ENCODE data around the gene CIBAR2. TPM values are rescaled to one million over a fixed set of nuclear protein-coding genes. Genes with fewer than 3 reads are reported as not detected.
A peak's percentile ranks its signal among the peaks of the same experiment; 100 is the strongest.
"Not testable (repeated sequence)": the region's sequence is repeated elsewhere in the genome, so short reads cannot be mapped to it uniquely, and the experiment has no call there.

CIBAR2 gene
- polyA plus RNA-seq, 6 donors from 2014 or later, result not detected

DNA sequence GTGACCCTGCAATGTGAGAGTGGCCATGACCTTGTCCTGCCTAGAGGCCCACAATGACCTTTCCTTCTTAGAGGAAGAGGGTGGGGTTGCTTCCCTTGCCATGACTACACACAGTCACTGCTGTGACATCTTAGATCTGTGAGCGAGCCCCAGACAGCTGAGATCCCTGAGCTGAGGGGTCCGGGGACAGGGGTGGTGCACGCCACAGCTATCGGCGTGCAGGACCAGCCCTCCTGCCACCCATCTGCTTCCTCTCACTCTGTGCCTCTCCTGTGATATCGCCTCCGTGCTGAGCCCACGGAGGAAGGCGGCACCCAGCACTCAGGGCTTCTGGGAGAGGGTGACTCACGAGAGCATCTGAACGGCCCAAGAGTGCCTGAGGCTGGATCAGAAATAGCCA, 49.4 kb downstream of the CIBAR2 start:
- ATAC-seq (ENCODE audit: low read depth in 2 of 2) (no peak), DNase-seq (no peak)
- H3K4me3 Mint-ChIP-seq, result no peak overlapping the region
- H3K4me1 Mint-ChIP-seq, result peaks cover 13 to 25% (median 18%) of the 10 kb centered on the region in 3 donors
- no peaks in the 10 kb centered on the region for H3K9me3 Mint-ChIP-seq
- peak overlapping the region in 1 of 6 donors; percentile 72 for H3K27ac Mint-ChIP-seq
- H3K27me3 Mint-ChIP-seq, result peaks cover 10 to 14% (median 11%) of the 10 kb centered on the region in 3 donors
- no peaks in the 10 kb centered on the region for H3K36me3 Mint-ChIP-seq

DNA sequence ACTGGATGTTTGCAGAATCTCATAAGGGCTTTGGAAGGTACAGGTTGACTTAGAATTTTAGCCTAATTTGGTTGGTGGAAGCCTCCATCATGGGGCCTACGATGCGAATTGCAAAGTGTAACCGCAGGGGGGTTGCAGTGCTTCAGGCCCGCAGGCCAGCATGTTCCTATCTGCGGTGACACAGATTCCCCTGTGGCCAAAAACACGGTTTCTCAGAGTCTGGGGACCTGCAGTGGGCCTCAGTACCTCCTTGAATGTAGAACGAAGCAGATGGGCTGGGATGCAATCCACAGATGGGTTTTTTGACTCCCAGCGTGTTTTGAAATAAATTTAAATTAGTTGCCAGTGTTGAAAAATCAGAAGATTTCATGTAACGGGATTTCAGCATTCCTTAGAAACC, 49.9 kb downstream of the CIBAR2 start:
- Mint-ChIP-seq H3K4me3 (peak overlapping the region in 1 of 8 donors; percentile 25), H3K27me3 (peaks cover 10 to 14% (median 11%) of the 10 kb centered on the region in 3 donors), H3K36me3 (no peaks in the 10 kb centered on the region), H3K4me1 (peaks cover 18 to 31% (median 24%) of the 10 kb centered on the region in 3 donors), H3K27ac (no peak overlapping the region), H3K9me3 (no peaks in the 10 kb centered on the region)
- no peak for DNase-seq
- no peak for ATAC-seq (ENCODE audit: low read depth in 2 of 2)

- DNase-seq (no peak), ATAC-seq (ENCODE audit: low read depth in 2 of 2) (peak; percentile 28 to 46)
- no peak overlapping the region for H3K4me3 Mint-ChIP-seq
- H3K9me3 Mint-ChIP-seq, result no peaks in the 10 kb centered on the region
- no peaks in the 10 kb centered on the region for H3K36me3 Mint-ChIP-seq
- H3K27ac Mint-ChIP-seq, result peak overlapping the region in 2 of 6 donors; percentile 37 to 68
- H3K4me1 Mint-ChIP-seq, result peaks cover 25 to 38% (median 29%) of the 10 kb centered on the region in 3 donors
- H3K27me3 Mint-ChIP-seq, result peaks cover 10 to 14% (median 11%) of the 10 kb centered on the region in 3 donors
Observed at GRCh38 chr16:85061566-85061965, 50.7 kb downstream of the CIBAR2 start.

- peaks cover 0 to 14% (median 0%) of the 10 kb centered on the region in 3 donors for H3K27me3 Mint-ChIP-seq
- H3K4me1 Mint-ChIP-seq, result peaks cover 42 to 57% (median 47%) of the 10 kb centered on the region in 3 donors
- no peaks in the 10 kb centered on the region for H3K9me3 Mint-ChIP-seq
- ATAC-seq (ENCODE audit: low read depth in 2 of 2), result no peak
- H3K27ac Mint-ChIP-seq, result no peak overlapping the region
- no peak overlapping the region for H3K4me3 Mint-ChIP-seq
- no peaks in the 10 kb centered on the region for H3K36me3 Mint-ChIP-seq
- DNase-seq, result no peak
Observed at GRCh38 chr16:85058909-85059308, 53.4 kb downstream of the CIBAR2 start.

DNA sequence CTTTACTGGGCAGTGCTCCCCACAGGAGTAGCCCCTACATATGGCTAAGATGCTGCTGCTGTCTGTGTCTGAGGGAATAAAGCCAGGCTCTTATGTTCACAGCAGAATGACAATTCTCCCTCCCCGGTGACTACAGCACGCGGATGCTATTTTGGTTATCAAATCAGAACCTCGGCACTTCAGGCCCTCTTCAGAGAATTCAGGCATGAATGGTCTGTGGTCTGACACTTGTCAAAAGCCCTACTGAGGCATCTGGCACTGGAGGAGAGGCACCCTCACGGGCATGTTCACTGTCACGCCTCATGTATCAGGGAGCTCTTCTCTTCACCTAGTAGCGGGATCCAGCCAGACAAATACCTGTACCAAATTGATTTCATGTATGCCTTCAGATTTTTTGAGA, 54.3 kb downstream of the CIBAR2 start:
- Mint-ChIP-seq H3K4me1 (peaks cover 42 to 57% (median 47%) of the 10 kb centered on the region in 3 donors), H3K36me3 (no peaks in the 10 kb centered on the region), H3K4me3 (peak overlapping the region in 5 of 8 donors; percentile 8 to 74 (median 14)), H3K9me3 (no peaks in the 10 kb centered on the region), H3K27ac (peak overlapping the region in 5 of 6 donors; percentile 44 to 86 (median 80)), H3K27me3 (peaks cover 0 to 14% (median 0%) of the 10 kb centered on the region in 3 donors)
- ATAC-seq (ENCODE audit: low read depth in 2 of 2), result peak; percentile 8 to 18
- no peak for DNase-seq

DNA sequence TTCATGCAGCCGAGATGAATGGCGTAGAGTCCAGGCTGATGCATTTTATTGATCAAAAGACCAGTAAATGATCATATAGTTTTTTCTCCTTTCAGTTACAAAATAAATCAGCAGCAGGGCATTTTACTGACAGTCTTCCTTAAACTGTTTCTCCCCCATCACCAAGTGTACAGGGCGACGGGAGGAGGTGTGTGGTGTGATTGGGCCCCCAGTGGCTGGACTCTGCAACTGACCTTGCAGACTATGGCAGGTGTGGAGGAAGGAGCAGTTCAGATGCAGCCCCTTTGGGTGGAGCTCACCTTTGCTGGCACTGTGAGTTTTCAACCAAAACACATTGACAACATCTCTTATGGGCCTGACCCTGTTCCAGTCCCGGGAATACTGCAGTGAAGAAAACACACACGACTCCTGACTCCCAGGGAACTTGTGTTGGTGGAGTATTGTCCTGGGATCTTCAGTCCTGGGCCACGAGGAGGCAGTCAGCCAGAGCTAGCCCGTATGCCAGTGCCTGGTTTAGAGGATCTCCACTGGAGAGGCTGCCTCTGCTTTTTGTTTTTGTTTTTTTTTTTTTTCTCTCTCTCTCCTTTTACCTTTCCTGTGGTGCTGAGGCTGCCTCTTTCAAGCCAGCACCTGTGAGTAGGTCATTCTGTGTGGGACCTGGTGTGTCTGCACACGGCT, 54.9 kb downstream of the CIBAR2 start:
- peak overlapping the region in 5 of 8 donors; percentile 14 to 75 (median 39) for H3K4me3 Mint-ChIP-seq
- ATAC-seq (ENCODE audit: low read depth in 2 of 2), result no peak
- H3K36me3 Mint-ChIP-seq, result no peaks in the 10 kb centered on the region
- no peaks in the 10 kb centered on the region for H3K9me3 Mint-ChIP-seq
- peaks cover 42 to 52% (median 47%) of the 10 kb centered on the region in 3 donors for H3K4me1 Mint-ChIP-seq
- H3K27ac Mint-ChIP-seq, result peak overlapping the region in 4 of 6 donors; percentile 44 to 86 (median 82)
- peaks cover 0 to 14% (median 0%) of the 10 kb centered on the region in 3 donors for H3K27me3 Mint-ChIP-seq
- no peak for DNase-seq

DNA sequence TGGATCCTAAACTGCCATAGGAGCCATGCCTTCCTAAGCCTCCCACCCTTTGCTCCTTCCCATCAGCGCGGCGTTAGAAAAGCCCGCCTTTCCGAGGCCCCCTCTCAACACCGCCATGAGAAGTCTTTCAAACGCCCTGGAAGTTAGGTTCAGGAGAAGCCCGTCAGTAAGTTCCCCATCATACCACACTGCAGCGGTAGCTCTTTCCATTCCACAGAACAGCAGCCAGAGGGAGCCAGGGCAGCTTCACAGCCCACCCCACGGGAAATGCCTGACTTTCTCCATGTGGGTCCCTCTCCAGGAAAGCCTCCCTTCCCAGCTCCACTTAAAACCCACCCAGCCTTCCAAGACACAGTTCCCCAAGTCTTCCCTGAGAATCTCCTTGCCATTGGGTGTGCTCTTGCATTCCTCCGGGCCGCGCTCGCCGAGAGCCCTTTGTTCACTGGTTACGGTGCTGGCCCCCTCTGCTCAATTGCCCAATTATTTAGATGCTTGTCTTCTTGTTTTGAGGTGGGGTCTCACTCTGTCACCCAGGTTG, 56.0 kb downstream of the CIBAR2 start:
- H3K36me3 Mint-ChIP-seq, result no peaks in the 10 kb centered on the region
- H3K27ac Mint-ChIP-seq, result peak overlapping the region in 5 of 6 donors; percentile 18 to 85 (median 77)
- peaks cover 0 to 5% (median 5%) of the 10 kb centered on the region in 3 donors for H3K27me3 Mint-ChIP-seq
- DNase-seq, result no peak
- H3K9me3 Mint-ChIP-seq, result no peaks in the 10 kb centered on the region
- peaks cover 34 to 42% (median 37%) of the 10 kb centered on the region in 3 donors for H3K4me1 Mint-ChIP-seq
- no peak for ATAC-seq (ENCODE audit: low read depth in 2 of 2)
- peak overlapping the region; percentile 43 to 90 (median 77) for H3K4me3 Mint-ChIP-seq

GRCh38 chr16:85055493-85056210, 56.6 kb downstream of the CIBAR2 start:
- Mint-ChIP-seq H3K9me3 (no peaks in the 10 kb centered on the region), H3K4me1 (peaks cover 32 to 38% (median 34%) of the 10 kb centered on the region in 3 donors), H3K27me3 (peaks cover 0 to 6% (median 5%) of the 10 kb centered on the region in 3 donors), H3K4me3 (peak overlapping the region; percentile 60 to 90 (median 82)), H3K27ac (peak overlapping the region; percentile 18 to 90 (median 76)), H3K36me3 (no peaks in the 10 kb centered on the region)
- DNase-seq (peak; percentile 68), ATAC-seq (ENCODE audit: low read depth in 2 of 2) (peak; percentile 96 to 98)

- Mint-ChIP-seq H3K36me3 (no peaks in the 10 kb centered on the region), H3K9me3 (no peaks in the 10 kb centered on the region), H3K27ac (peak overlapping the region; percentile 18 to 90 (median 76)), H3K4me3 (peak overlapping the region; percentile 60 to 90 (median 82)), H3K4me1 (peaks cover 32 to 38% (median 34%) of the 10 kb centered on the region in 3 donors), H3K27me3 (peaks cover 0 to 7% (median 6%) of the 10 kb centered on the region in 3 donors)
- DNase-seq (no peak), ATAC-seq (ENCODE audit: low read depth in 2 of 2) (no peak)
Observed at GRCh38 chr16:85054948-85055492, 57.3 kb downstream of the CIBAR2 start.

DNA sequence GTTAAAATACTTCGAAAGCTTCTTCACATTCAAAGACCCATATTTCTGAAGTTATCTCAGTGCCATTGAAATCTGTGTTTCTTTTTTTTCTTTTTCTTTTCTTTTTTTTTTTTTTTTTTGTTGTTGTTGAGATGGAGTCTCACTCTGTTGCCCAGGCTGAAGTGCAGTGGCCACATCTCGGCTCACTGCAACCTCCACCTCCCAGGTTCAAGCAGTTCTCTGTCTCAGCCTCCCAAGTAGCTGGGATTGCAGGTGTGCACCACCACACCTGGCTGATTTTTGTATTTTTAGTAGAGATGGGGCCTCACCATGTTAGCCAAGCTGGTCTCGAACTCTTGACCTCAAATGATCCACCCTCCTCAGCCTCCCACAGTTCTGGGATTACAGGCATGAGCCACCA, 58.0 kb downstream of the CIBAR2 start:
- Mint-ChIP-seq H3K27me3 (peaks cover 5 to 13% (median 7%) of the 10 kb centered on the region in 3 donors), H3K4me1 (peaks cover 32 to 41% (median 34%) of the 10 kb centered on the region in 3 donors), H3K4me3 (peak overlapping the region in 1 of 8 donors; percentile 56), H3K27ac (peak overlapping the region in 1 of 6 donors; percentile 86)
- not testable (repeated sequence) for H3K9me3 Mint-ChIP-seq; DNase-seq; H3K36me3 Mint-ChIP-seq; ATAC-seq (ENCODE audit: low read depth in 2 of 2)

GRCh38 chr16:85052536-85052935, 59.7 kb downstream of the CIBAR2 start:
- no peak for DNase-seq
- Mint-ChIP-seq H3K36me3 (no peaks in the 10 kb centered on the region), H3K9me3 (no peaks in the 10 kb centered on the region), H3K4me3 (no peak overlapping the region), H3K4me1 (peaks cover 26 to 31% (median 29%) of the 10 kb centered on the region in 3 donors), H3K27me3 (peaks cover 3 to 29% (median 23%) of the 10 kb centered on the region in 3 donors), H3K27ac (no peak overlapping the region)
- ATAC-seq (ENCODE audit: low read depth in 2 of 2), result no peak

DNA sequence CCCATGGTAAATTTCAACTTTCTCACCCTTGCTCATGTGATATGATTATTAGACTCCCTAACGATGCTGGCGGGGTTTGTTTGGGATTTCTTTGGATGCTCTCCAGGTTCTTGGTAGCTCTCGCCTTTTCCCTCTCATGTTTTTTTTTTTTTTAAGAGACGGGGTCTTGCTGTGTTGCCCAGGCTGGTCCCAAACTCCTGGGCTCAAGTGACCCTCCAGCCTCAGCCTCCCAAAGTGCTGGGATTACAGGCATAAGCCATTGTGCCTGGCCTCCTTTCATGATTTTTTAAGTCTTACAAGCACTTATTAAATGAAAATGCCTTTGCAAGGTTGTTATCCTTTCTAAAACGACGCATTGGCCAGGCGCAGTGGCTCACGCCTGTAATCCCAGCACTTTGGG, 60.6 kb downstream of the CIBAR2 start:
- Mint-ChIP-seq H3K36me3 (peaks cover 0 to 2% of the 10 kb centered on the region in 2 donors), H3K27ac (peak overlapping the region in 1 of 6 donors; percentile 29)
- no peak for ATAC-seq (ENCODE audit: low read depth in 2 of 2)

GRCh38 chr16:85051067-85051581, 61.1 kb downstream of the CIBAR2 start:
- Mint-ChIP-seq H3K27ac (peak overlapping the region in 1 of 6 donors; percentile 41), H3K4me1 (peaks cover 16 to 19% (median 17%) of the 10 kb centered on the region in 3 donors), H3K27me3 (peaks cover 15 to 43% (median 37%) of the 10 kb centered on the region in 3 donors), H3K4me3 (peak overlapping the region in 2 of 8 donors; percentile 60 to 61), H3K36me3 (peaks cover 0 to 5% of the 10 kb centered on the region in 2 donors), H3K9me3 (no peaks in the 10 kb centered on the region)
- DNase-seq (no peak), ATAC-seq (ENCODE audit: low read depth in 2 of 2) (no peak)

More for the DNA sequence above, 60.6 kb downstream of the CIBAR2 start:
- no peak overlapping the region for H3K4me3 Mint-ChIP-seq
- no peaks in the 10 kb centered on the region for H3K9me3 Mint-ChIP-seq
- peaks cover 18 to 25% (median 22%) of the 10 kb centered on the region in 3 donors for H3K4me1 Mint-ChIP-seq
- no peak for DNase-seq
- peaks cover 9 to 38% (median 32%) of the 10 kb centered on the region in 3 donors for H3K27me3 Mint-ChIP-seq

Data from naive B cell (primary cell).